ENCODE results near the gene POLRMT. TPM values are rescaled to one million over a fixed set of nuclear protein-coding genes. Genes with fewer than 3 reads are reported as not detected.

Gene POLRMT
- total and polyA plus RNA-seq, 3 experiments from 2014 or later = 58.8 to 77.3 (median 75.2) TPM

DNA sequence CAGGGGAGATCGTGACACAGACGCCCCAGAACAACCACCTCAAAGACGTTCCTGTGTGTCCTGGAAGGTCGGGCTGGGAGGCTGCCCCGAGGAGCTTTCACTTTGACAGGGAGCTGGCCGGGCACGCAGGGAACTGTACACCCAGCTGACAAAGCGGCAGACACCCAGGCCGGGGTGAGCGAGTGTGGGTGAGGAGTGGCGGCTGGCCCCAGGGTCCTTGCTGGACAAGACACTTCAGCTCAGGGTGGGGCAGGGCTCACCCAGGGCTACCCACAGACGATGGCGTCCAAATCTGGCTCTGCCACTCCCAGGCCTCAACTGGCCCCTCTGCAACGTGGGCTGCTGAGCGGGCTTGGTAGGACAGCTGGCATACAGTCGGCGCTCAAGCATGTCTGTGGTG is 8.4 kb upstream of the POLRMT start:
- H3K27me3 Mint-ChIP-seq = no peaks in the 10 kb centered on the region
- DNase-seq = no peak
- CTCF ChIA-PET = interaction anchor here (0.6 to 1.3 kb wide), 2 partner anchors 13 to 15 kb away, joined by 3 to 4 read pairs; no protein-coding TSS in a partner anchor
- Histone ChIP-seq H3K27me3 (ENCODE audit: insufficient read depth, low read length, poor library complexity, severe bottlenecking) (no peaks in the 10 kb centered on the region), H3K4me3 (ENCODE audit: low read length) (no peak overlapping the region), H3K27ac (ENCODE audit: low read depth, low read length) (no peak overlapping the region), H3K36me3 (ENCODE audit: insufficient read depth, low read length) (no peaks in the 10 kb centered on the region), H3K4me1 (ENCODE audit: insufficient read depth, low read length) (peaks cover 12% of the 10 kb centered on the region), H3K9me3 (ENCODE audit: low read length) (no peaks in the 10 kb centered on the region)
- peaks cover 7 to 9% (median 7%) of the 10 kb centered on the region in 3 donors for H3K4me1 Mint-ChIP-seq
- H3K36me3 Mint-ChIP-seq = peaks cover 0 to 19% (median 0%) of the 10 kb centered on the region in 3 donors
- H3K27ac Mint-ChIP-seq = peak overlapping the region in 3 of 8 donors; percentile 32 to 55 (median 33)
- H3K4me3 Mint-ChIP-seq = peak overlapping the region in 2 of 7 donors; percentile 56 to 78
- H3K9me3 Mint-ChIP-seq = no peaks in the 10 kb centered on the region
- POLR2A ChIA-PET = no interaction called here

DNA sequence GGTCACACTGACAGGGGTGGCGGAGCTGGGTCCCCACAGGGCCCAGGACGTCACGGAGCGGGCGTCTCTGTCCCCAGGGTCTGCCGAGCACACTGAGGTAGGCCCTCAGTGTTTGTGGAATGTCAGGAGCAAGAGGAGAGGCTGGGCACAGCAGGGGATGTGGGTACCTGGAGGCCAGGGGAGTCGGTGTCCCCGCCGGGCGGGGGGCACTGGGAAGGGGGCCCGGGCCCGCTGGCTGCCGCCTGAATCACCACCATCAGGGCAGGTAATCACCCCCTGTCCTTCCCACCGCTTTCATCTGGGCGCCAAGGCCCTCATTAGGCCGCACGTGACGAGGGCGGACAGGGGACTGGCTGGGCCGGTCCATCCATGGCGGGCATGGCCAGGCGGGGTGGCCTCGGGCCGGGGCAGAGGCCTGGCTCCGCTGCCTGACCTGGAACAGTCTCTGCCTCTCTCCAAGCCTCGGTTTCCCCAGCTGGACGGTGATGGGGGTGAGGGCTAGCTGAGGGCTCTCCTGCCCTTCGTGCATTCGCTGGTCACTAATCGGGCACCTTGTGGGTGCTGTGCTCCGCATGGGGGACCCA is 7.4 kb upstream of the POLRMT start:
- Histone ChIP-seq H3K9me3 (ENCODE audit: low read length) (no peaks in the 10 kb centered on the region), H3K27me3 (ENCODE audit: insufficient read depth, low read length, poor library complexity, severe bottlenecking) (no peaks in the 10 kb centered on the region), H3K4me1 (ENCODE audit: insufficient read depth, low read length) (peaks cover 12% of the 10 kb centered on the region), H3K27ac (ENCODE audit: low read depth, low read length) (no peak overlapping the region), H3K36me3 (ENCODE audit: insufficient read depth, low read length) (no peaks in the 10 kb centered on the region), H3K4me3 (ENCODE audit: low read length) (no peak overlapping the region)
- H3K4me3 Mint-ChIP-seq = peak overlapping the region in 1 of 7 donors; percentile 26
- peak overlapping the region in 5 of 8 donors; percentile 19 to 87 (median 34) for H3K27ac Mint-ChIP-seq
- POLR2A ChIA-PET = no interaction called here
- no peaks in the 10 kb centered on the region for H3K9me3 Mint-ChIP-seq
- CTCF ChIA-PET = interaction anchor here (1.3 kb wide), 1 partner anchor 14 kb away, joined by 4 read pairs; no protein-coding TSS in a partner anchor
- no peaks in the 10 kb centered on the region for H3K27me3 Mint-ChIP-seq
- no peak for DNase-seq
- H3K36me3 Mint-ChIP-seq = peaks cover 0 to 10% (median 0%) of the 10 kb centered on the region in 3 donors
- peaks cover 7 to 9% (median 7%) of the 10 kb centered on the region in 3 donors for H3K4me1 Mint-ChIP-seq

DNA sequence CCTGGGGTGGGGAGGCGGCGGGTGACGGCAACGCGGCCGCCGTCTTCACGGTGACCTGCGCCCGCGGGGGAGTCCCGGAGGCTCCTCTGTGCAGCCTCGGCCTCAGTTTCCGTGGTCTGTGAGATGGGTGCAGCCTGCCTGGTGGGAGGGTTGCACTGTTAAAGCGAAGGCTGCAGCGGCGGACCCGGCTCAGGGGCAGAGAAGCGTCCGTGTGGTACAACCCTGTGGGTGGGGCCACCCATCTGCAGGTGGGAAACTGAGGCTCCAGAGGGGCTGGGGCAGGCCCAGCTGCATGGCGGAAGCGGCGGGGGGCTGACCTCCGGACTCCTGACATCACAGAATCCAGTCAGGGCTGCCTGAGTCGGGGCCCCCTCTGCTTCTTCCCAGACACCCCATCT is 6.8 kb upstream of the POLRMT start:
- Histone ChIP-seq H3K9me3 (ENCODE audit: low read length) (no peaks in the 10 kb centered on the region), H3K27me3 (ENCODE audit: insufficient read depth, low read length, poor library complexity, severe bottlenecking) (no peaks in the 10 kb centered on the region), H3K36me3 (ENCODE audit: insufficient read depth, low read length) (no peaks in the 10 kb centered on the region), H3K4me3 (ENCODE audit: low read length) (no peak overlapping the region), H3K4me1 (ENCODE audit: insufficient read depth, low read length) (peaks cover 12% of the 10 kb centered on the region), H3K27ac (ENCODE audit: low read depth, low read length) (no peak overlapping the region)
- ChIA-PET CTCF (no interaction called here), POLR2A (no interaction called here)
- Mint-ChIP-seq H3K4me3 (peak overlapping the region in 4 of 7 donors; percentile 23 to 37 (median 32)), H3K4me1 (peaks cover 7 to 9% (median 7%) of the 10 kb centered on the region in 3 donors), H3K9me3 (no peaks in the 10 kb centered on the region), H3K27me3 (no peaks in the 10 kb centered on the region), H3K27ac (peak overlapping the region in 3 of 8 donors; percentile 34 to 87 (median 64)), H3K36me3 (peaks cover 0 to 7% (median 0%) of the 10 kb centered on the region in 3 donors)
- no peak for DNase-seq

DNA sequence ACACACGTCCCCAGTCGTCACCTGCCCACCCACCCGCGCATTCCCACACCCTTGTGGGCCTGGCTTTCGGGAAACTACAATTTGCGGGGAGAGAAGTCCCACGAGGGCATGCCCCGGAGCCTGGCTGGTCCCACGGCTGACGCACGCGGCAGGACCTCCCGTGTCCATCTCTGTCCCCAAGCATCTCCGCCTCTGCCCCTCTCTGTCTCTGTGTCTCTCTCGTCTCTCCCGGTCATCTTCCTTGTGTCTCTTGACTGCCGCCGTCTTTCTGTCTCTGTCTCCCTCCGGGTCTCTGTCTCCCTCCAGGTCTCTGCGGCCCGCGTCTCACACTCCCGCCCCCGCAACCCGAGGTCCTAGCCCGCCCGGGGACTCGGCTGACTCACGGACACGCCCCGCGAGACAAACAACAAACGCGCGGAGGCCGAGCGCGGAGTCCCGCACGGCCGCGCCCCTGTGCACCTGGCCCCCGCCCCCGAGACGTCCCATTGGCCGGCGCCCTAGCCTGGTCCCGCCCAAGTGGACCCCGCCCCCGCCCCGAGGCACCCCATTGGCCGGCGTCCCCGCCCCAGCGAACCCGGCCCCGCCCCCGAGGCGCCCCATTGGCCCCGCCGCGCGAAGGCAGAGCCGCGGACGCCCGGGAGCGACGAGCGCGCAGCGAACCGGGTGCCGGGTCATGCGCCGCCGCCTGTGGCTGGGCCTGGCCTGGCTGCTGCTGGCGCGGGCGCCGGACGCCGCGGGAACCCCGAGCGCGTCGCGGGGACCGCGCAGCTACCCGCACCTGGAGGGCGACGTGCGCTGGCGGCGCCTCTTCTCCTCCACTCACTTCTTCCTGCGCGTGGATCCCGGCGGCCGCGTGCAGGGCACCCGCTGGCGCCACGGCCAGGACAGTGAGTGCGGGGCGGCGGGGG is 6.2 kb upstream of the POLRMT start, which contains the start of gene FGF22:
TSS of gene FGF22 (plus strand) at position 627 of the 908 bp plus-strand sequence. CDS start at position 674, 47 bp downstream.
- H3K36me3 Mint-ChIP-seq = peaks cover 0 to 3% (median 0%) of the 10 kb centered on the region in 3 donors
- H3K9me3 Mint-ChIP-seq = no peaks in the 10 kb centered on the region
- ChIA-PET POLR2A (no interaction called here), CTCF (no interaction called here)
- H3K4me1 Mint-ChIP-seq = peaks cover 7 to 9% (median 7%) of the 10 kb centered on the region in 3 donors
- H3K4me3 ChIP-seq (ENCODE audit: low read length) = peak within 1 kb of the TSS; percentile 73
- peak within 1 kb of the TSS; percentile 79 to 87 (median 81) for H3K4me3 Mint-ChIP-seq
- no peaks in the 10 kb centered on the region for H3K36me3 ChIP-seq (ENCODE audit: insufficient read depth, low read length)
- peak; percentile 88 to 98 (median 96) for DNase-seq
- H3K9me3 ChIP-seq (ENCODE audit: low read length) = no peaks in the 10 kb centered on the region
- H3K27me3 ChIP-seq (ENCODE audit: insufficient read depth, low read length, poor library complexity, severe bottlenecking) = no peaks in the 10 kb centered on the region
- H3K27ac ChIP-seq (ENCODE audit: low read depth, low read length) = no peak within 1 kb of the TSS
- H3K27ac Mint-ChIP-seq = peak within 1 kb of the TSS; percentile 65 to 99 (median 94)
- H3K27me3 Mint-ChIP-seq = no peaks in the 10 kb centered on the region
- peaks cover 12% of the 10 kb centered on the region for H3K4me1 ChIP-seq (ENCODE audit: insufficient read depth, low read length)

DNA sequence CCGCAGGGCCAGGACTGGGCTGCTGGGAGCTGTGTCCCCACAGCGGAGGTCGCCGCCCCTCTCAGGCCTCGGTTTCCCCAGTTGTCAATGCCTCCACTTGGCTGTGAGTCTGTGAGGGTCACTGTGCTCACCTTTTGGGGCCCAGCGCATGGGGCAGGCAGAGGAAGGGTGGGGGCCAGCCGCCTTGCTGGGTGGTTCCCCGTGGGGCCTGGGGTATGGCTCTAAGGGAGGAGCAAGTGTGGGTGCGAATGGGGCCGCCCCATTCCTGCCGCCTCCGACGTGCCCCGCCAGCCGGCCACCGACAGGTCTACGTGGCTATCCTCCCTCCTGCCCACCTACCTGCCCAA is 5.5 kb upstream of the POLRMT start:
- H3K36me3 Mint-ChIP-seq = no peaks in the 10 kb centered on the region
- H3K27me3 Mint-ChIP-seq = no peaks in the 10 kb centered on the region
- ChIA-PET CTCF (no interaction called here), POLR2A (no interaction called here)
- H3K27ac Mint-ChIP-seq = peak overlapping the region in 7 of 8 donors; percentile 65 to 99 (median 94)
- Histone ChIP-seq H3K36me3 (ENCODE audit: insufficient read depth, low read length) (no peaks in the 10 kb centered on the region), H3K9me3 (ENCODE audit: low read length) (no peaks in the 10 kb centered on the region), H3K4me3 (ENCODE audit: low read length) (peak overlapping the region; percentile 73), H3K27me3 (ENCODE audit: insufficient read depth, low read length, poor library complexity, severe bottlenecking) (no peaks in the 10 kb centered on the region), H3K4me1 (ENCODE audit: insufficient read depth, low read length) (peaks cover 16% of the 10 kb centered on the region), H3K27ac (ENCODE audit: low read depth, low read length) (no peak overlapping the region)
- peak in 1 of 5 donors; percentile 20 for DNase-seq
- H3K9me3 Mint-ChIP-seq = no peaks in the 10 kb centered on the region
- H3K4me1 Mint-ChIP-seq = peaks cover 7 to 14% (median 9%) of the 10 kb centered on the region in 3 donors
- H3K4me3 Mint-ChIP-seq = peak overlapping the region in 6 of 7 donors; percentile 79 to 87 (median 81)

DNA sequence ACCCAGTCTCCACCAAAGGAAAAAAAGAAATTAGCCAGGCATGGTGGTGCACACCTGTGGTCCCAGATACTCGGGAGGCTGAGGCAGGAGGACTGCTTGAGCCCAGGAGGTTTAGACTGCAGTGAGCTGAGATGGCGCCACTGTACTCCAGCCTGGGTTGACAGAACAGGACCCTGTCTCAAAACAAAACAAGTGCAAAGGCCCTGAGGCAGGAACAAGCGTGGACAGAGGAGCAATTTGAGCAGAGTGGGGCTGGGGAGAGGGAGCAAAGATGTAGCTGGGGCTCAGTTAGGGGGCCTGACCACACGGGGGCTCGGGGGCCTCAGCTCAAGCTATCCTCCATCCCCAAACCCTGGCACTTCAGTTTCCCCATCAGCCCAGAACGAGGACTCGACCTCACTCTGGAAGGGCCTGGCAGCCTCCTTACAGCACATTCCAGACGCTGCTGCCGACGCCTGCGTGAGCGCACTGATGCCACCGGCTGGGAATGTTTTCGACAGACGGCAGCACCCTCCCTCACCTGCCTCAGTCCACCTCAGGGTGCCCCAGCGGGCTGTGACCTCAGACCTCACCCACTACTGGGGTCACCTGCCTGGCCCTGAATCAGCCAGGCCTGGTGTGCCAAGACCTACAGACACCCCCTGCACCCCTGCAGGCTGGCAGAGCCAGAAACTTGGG is 1.8 kb upstream of the POLRMT start:
- H3K27ac Mint-ChIP-seq = peak overlapping the region in 1 of 8 donors; percentile 39
- CTCF ChIA-PET = interaction anchor here (1.6 to 1.8 kb wide), 2 partner anchors 22 to 124 kb away, joined by 4 to 7 read pairs; no protein-coding TSS in a partner anchor

DNA sequence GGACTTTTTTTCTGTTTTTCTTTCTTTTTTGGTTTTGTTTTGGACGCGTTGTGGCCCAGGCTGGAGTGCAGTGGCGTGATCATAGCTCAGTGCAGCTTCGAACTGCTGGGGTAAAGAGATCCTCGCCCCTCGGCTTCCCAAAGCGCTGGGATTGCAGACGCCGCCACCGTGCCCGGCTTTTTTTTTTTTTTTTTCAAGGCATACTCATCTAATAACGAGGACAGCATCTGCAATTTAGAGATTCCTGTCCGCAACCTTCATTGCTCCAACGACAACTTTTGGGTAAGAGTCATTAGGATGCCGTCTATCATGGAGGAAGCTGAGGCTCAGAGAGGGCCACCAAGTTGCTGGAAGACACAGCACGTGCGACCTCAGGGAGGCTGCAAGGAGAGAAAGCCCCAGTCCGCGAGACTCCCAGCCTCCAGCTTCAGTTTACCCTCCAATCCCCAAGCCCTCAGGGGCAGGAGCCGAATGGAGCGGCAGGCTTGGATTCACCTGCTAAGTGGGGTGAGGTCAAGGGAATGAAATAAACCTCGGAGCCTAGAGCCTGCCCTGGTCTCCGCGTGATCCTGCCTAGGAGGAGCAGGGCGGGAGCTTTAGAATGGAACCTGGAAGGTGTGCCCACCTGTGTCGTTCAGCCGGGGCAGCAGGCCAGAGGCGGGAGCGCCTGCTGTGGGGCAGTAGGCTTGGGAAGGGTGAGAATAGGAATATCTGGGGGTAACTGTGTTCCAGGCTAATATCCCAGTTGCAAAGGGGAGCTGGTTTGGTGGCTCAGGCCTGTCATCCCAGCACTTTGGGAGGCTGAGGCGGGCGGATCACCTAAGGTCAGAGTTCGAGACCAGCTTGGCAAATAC is 676 bp upstream of the POLRMT start:
- Histone ChIP-seq H3K36me3 (ENCODE audit: insufficient read depth, low read length) (peaks cover 2% of the 10 kb centered on the region), H3K9me3 (ENCODE audit: low read length) (no peaks in the 10 kb centered on the region), H3K4me1 (ENCODE audit: insufficient read depth, low read length) (peaks cover 27% of the 10 kb centered on the region), H3K27me3 (ENCODE audit: insufficient read depth, low read length, poor library complexity, severe bottlenecking) (no peaks in the 10 kb centered on the region), H3K27ac (ENCODE audit: low read depth, low read length) (peak overlapping the region; percentile 72), H3K4me3 (ENCODE audit: low read length) (peak overlapping the region; percentile 60)
- DNase-seq = no peak
- H3K9me3 Mint-ChIP-seq = no peaks in the 10 kb centered on the region
- CTCF ChIA-PET = interaction anchor here (0.7 to 1.8 kb wide), 6 partner anchors 23 to 123 kb away, joined by 3 to 7 read pairs (median 3); partner anchors contain the start of gene RNF126
- POLR2A ChIA-PET = interaction anchor here (0.6 to 1.7 kb wide), 4 partner anchors 27 to 88 kb away, joined by 3 to 20 read pairs (median 6); partner anchors contain the start of gene RNF126
- H3K36me3 Mint-ChIP-seq = peaks cover 1 to 23% (median 1%) of the 10 kb centered on the region in 3 donors
- H3K27me3 Mint-ChIP-seq = no peaks in the 10 kb centered on the region
- H3K4me1 Mint-ChIP-seq = peaks cover 22 to 43% (median 24%) of the 10 kb centered on the region in 3 donors
- peak overlapping the region; percentile 94 to 96 (median 96) for H3K4me3 Mint-ChIP-seq
- H3K27ac Mint-ChIP-seq = peak overlapping the region; percentile 89 to 99 (median 94)

More for the DNA sequence above, 1.8 kb upstream of the POLRMT start:
- no peaks in the 10 kb centered on the region for H3K36me3 ChIP-seq (ENCODE audit: insufficient read depth, low read length)
- Mint-ChIP-seq H3K36me3 (peaks cover 0 to 16% (median 0%) of the 10 kb centered on the region in 3 donors), H3K27me3 (no peaks in the 10 kb centered on the region), H3K9me3 (no peaks in the 10 kb centered on the region), H3K4me1 (peaks cover 25 to 44% (median 25%) of the 10 kb centered on the region in 3 donors), H3K4me3 (peak overlapping the region in 2 of 7 donors; percentile 6 to 28)
- H3K27me3 ChIP-seq (ENCODE audit: insufficient read depth, low read length, poor library complexity, severe bottlenecking) = no peaks in the 10 kb centered on the region
- no peak overlapping the region for H3K27ac ChIP-seq (ENCODE audit: low read depth, low read length)
- H3K9me3 ChIP-seq (ENCODE audit: low read length) = no peaks in the 10 kb centered on the region
- no peak overlapping the region for H3K4me3 ChIP-seq (ENCODE audit: low read length)
- H3K4me1 ChIP-seq (ENCODE audit: insufficient read depth, low read length) = peaks cover 31% of the 10 kb centered on the region
- POLR2A ChIA-PET = interaction anchor here (1.2 kb wide), 1 partner anchor 28 kb away, joined by 6 read pairs; the partner anchor contains the start of gene RNF126
- DNase-seq = no peak

All from CD8-positive, alpha-beta memory T cell (primary cell).